ENCODE data around the gene MISP3. TPM values are rescaled to one million over a fixed set of nuclear protein-coding genes. Genes with fewer than 3 reads are reported as not detected.

The MISP3 gene
- total RNA-seq, 2 donors from 2014 or later: 12.4 to 17.2 TPM

DNA sequence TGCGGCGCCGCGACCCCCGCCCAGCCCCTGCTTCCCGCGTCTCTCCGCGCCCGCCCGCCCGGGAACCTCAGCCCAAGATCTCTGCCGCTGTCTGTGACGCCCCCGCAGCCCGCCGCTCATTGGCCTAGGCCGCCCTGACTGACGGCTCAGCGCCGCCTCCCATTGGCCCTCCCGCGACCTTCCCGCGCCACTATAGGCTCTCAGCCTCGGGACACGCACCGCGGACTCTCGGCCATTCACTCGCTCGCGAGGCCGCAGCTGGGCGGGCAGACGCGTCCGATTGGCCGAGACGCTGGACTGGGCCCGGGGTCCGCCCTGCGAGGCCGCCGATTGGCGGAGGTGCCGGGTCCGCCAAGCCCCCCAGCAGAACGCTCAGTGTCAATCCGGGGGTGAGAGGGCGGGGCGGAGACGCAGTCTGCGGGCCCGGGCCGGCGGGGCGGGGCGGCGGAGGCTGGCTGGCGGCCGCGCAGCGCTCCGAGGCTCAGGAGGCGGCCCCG, 45.1 kb downstream of the MISP3 start, which contains the start of gene PRKACA:
Gene PRKACA (minus strand): TSS at position 95 of the 497 bp plus-strand sequence. CDS start 215 bp downstream, outside the sequence.
- WGBS: 0% methylated on average over 40 of the region's 67 CpGs
- no peaks in the 10 kb centered on the region for H3K36me3 ChIP-seq
- peak; percentile 99 for DNase-seq (ENCODE audit: low spot score)
- intact Hi-C loops (cut with DNase I): loop anchor here (2.0 to 5.0 kb wide), 3 partner anchors 19 to 45 kb away; partner anchors contain the start of genes ASF1B, MISP3 and SAMD1
- TF ChIP-seq, protein P1, sequence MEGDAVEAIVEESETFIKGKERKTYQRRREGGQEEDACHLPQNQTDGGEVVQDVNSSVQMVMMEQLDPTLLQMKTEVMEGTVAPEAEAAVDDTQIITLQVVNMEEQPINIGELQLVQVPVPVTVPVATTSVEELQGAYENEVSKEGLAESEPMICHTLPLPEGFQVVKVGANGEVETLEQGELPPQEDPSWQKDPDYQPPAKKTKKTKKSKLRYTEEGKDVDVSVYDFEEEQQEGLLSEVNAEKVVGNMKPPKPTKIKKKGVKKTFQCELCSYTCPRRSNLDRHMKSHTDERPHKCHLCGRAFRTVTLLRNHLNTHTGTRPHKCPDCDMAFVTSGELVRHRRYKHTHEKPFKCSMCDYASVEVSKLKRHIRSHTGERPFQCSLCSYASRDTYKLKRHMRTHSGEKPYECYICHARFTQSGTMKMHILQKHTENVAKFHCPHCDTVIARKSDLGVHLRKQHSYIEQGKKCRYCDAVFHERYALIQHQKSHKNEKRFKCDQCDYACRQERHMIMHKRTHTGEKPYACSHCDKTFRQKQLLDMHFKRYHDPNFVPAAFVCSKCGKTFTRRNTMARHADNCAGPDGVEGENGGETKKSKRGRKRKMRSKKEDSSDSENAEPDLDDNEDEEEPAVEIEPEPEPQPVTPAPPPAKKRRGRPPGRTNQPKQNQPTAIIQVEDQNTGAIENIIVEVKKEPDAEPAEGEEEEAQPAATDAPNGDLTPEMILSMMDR (IDR thresholded peaks at IDR 0.05): peak in 1 of 4 experiments; percentile 17
- TF ChIP-seq POLR2AphosphoS5 (IDR thresholded peaks at IDR 0.05) (peak; percentile 91), POLR2A (IDR thresholded peaks at IDR 0.05) (peak; percentile 59)
- no peaks in the 10 kb centered on the region for H3K27me3 ChIP-seq (replicated peaks; ENCODE audit: insufficient read depth)
- no peaks in the 10 kb centered on the region for H3K9me3 ChIP-seq
- peak within 1 kb of the TSS; percentile 77 to 84 for H3K4me3 ChIP-seq
- H3K27ac ChIP-seq: peak within 1 kb of the TSS; percentile 94 to 95
- peaks cover 5% of the 10 kb centered on the region for H3K4me1 ChIP-seq (replicated peaks)

DNA sequence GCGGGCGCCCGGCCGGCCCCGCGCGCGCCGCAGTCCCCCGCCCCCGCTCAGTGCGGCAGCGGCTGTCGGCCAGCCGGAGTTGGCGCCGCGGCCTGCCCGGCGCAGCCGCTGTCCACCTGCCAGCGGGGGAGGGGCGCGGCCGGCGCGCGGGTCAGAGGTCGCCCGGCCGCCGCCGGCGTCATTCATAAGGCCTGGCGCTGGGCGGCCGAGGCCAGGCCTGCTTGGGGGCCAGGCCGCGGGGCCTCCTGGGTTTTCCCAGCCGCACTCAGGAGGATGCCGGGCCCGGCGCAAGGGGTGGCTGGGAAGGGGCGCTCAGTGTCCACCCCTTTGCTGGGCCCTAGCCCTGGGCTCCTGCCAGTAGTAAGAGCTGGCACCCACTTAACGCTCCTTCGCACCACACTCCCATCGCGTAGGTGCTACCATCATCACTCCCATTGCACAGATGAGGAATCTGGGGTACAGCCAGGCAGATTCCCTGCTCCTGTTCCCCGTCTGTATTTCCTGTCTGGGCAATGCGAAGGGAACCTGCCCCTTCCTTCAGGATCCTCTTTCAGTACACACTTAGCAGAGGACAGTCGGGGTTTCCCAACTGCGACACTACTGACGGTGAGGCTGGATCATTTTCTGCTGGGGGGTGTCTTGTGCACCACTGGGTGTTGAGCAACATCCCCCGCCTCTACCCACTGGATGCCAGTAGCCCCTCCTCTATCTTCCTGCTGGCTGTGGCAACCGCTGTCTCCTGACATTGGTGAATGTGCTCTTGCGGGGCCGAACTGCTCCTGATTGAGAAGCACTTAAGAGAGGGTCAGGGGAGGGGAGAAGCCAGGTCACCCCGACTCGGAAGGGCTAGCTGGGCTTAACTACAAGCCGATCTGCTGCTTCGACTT, 45.8 kb downstream of the MISP3 start:
- peaks cover 2% of the 10 kb centered on the region for H3K4me1 ChIP-seq (replicated peaks)
- peak overlapping the region; percentile 94 to 95 for H3K27ac ChIP-seq
- H3K4me3 ChIP-seq: peak overlapping the region; percentile 44 to 56
- peak; percentile 75 for DNase-seq (ENCODE audit: low spot score)
- no peaks in the 10 kb centered on the region for H3K36me3 ChIP-seq
- intact Hi-C loops (cut with DNase I): loop anchor here (2.0 to 5.0 kb wide), 2 partner anchors 18 to 46 kb away; partner anchors contain the start of genes ASF1B and MISP3
- under 1% methylated on average over 19 of the region's 61 CpGs for WGBS
- no peaks in the 10 kb centered on the region for H3K27me3 ChIP-seq (replicated peaks; ENCODE audit: insufficient read depth)
- H3K9me3 ChIP-seq: no peaks in the 10 kb centered on the region
- TF ChIP-seq POLR2A (IDR thresholded peaks at IDR 0.05) (peak; percentile 37), POLR2AphosphoS5 (IDR thresholded peaks at IDR 0.05) (peak; percentile 71)
- TF ChIP-seq, protein P1 (IDR thresholded peaks at IDR 0.05): peak in 1 of 4 experiments; percentile 4

DNA sequence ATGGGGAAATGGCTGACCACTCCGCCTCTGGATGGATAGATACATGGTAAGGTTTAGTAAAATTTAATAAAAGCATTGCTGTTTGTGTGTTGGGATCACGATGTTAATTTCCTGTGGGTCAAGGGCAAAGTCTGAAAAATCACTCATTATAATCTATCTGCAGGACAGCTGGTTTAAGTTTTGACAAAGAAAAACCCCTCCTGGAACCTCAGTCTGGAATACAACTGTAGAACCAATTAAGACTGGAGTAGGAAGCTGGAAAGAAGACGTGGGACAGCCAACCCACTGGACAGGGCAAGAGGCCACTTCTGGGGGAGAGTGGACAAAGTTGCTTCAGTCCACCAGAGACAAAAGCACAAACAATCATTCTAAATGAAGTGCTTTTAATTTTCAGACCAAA, 46.6 kb downstream of the MISP3 start:
- 50% methylated on average over 3 of the region's 3 CpGs for WGBS
- Histone ChIP-seq H3K9me3 (no peaks in the 10 kb centered on the region), H3K36me3 (no peaks in the 10 kb centered on the region), H3K27ac (peak overlapping the region; percentile 94 to 95), H3K27me3 (replicated peaks; ENCODE audit: insufficient read depth) (no peaks in the 10 kb centered on the region), H3K4me1 (replicated peaks) (peaks cover 2% of the 10 kb centered on the region), H3K4me3 (peak overlapping the region in 1 of 2 donors; percentile 44)
- intact Hi-C loops (cut with DNase I): loop anchor here (2.0 to 5.0 kb wide), 2 partner anchors 18 to 47 kb away; partner anchors contain the start of genes ASF1B and MISP3
- TF ChIP-seq, protein P1 (IDR thresholded peaks at IDR 0.05): no peak
- TF ChIP-seq POLR2A (IDR thresholded peaks at IDR 0.05) (no peak), POLR2AphosphoS5 (IDR thresholded peaks at IDR 0.05) (no peak)
- DNase-seq (ENCODE audit: low spot score): no peak

DNA sequence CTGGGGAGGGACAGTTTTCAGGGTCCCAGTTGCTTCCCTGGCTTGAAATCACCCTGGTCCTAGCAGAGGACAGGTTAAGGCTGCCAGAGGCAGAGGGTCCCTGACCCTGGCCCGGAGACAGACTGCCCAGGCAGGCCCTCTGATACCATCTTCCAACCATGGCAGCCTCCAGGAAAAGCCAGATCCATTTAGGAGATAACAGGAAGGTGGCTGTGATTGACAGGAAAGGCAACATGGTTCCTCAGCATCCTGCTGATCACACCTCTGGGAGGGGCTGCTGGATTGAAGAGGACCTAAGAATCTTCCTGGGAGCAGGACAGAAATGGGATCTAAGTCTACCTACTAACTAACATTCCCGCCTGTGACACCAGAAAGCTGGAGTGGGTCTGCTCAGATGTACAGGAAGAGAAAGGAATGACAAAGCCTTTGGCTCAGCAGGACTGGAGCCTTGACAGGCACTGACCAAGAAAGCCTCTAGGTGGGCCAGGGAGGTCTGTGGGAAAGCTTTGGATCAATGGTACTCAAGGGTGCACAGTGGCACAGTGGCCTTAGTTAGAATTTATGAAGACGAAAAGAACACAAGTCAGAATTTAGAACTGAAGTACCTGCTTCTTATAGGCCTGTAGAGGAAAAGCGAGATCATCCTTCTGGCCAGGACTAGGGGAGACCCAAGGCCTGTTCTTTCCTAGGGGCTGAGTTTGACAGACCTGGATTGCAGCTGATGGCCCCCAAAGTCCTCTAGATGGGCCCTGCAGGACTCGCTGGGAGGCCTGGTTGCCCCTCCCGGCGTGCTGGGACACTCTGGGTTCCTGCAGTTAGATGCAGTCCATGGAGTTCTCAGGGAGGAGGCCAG, 47.3 kb downstream of the MISP3 start:
- WGBS: 89% methylated on average over 7 of the region's 7 CpGs

More for the DNA sequence above, 47.3 kb downstream of the MISP3 start:
- H3K4me1 ChIP-seq (replicated peaks): peaks cover 2% of the 10 kb centered on the region
- H3K4me3 ChIP-seq: no peak overlapping the region
- H3K27me3 ChIP-seq (replicated peaks; ENCODE audit: insufficient read depth): no peaks in the 10 kb centered on the region
- TF ChIP-seq POLR2AphosphoS5 (IDR thresholded peaks at IDR 0.05) (no peak), POLR2A (IDR thresholded peaks at IDR 0.05) (no peak)
- TF ChIP-seq, protein P1 (IDR thresholded peaks at IDR 0.05): no peak
- H3K9me3 ChIP-seq: no peaks in the 10 kb centered on the region
- intact Hi-C loops (cut with DNase I): loop anchor here (2.0 to 5.0 kb wide), 2 partner anchors 17 to 48 kb away; partner anchors contain the start of genes ASF1B and MISP3
- H3K36me3 ChIP-seq: no peaks in the 10 kb centered on the region
- peak overlapping the region; percentile 94 to 95 for H3K27ac ChIP-seq
- no peak for DNase-seq (ENCODE audit: low spot score)
